Activated gamma-delta T cell treated with anti-CD3 and anti-CD28 coated beads, Interleukin-2, amount 50 U/mL, for 16 hours (primary cell): ENCODE measurements around the gene STARD8.

Experiments
- DNase-seq: peaks from one replicate; pipeline ENCODE4 v3.0.0-alpha.2; 2020; ENCODE audit warnings: low read depth

STARD8 gene

DNA sequence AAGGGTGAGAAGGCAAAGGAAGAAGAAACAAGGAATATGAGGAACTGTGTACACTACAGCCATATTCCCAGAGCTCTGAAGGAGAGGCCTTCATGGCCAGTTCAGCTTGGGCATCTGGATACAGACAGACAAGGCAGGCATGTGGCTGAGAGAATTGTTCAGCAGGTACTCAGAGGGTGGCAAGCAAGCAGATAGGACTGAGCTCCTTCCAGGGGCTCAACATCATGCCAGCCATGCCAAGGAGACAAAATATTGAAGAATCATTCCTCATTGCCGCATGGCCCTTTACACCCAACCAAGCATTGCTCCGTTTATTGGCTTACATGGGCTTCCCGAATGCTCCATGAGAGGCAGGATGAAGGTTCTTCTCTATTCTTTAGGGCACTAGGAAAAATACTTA lies 102.8 kb downstream of the STARD8 start:
- no peak for DNase-seq

DNA sequence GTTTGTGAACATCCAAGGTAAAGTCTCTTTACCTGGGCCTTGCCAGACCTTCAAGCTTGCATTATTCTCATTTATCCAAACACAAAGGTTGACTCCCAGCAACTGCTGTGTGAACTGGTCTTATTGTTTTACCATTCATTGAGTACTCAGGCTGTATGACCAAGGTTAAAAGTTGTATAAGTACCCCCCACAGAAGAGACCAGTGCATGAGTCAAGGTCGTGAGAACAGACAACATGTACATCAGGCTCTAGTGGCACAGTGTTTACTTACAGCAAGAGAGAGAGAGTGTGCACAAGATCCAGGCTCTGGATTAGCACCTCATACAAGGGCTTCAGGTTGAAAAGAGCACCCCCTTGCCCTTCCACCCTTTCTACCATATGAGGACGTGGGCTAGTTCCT lies 103.9 kb downstream of the STARD8 start:
- DNase-seq: no peak

DNA sequence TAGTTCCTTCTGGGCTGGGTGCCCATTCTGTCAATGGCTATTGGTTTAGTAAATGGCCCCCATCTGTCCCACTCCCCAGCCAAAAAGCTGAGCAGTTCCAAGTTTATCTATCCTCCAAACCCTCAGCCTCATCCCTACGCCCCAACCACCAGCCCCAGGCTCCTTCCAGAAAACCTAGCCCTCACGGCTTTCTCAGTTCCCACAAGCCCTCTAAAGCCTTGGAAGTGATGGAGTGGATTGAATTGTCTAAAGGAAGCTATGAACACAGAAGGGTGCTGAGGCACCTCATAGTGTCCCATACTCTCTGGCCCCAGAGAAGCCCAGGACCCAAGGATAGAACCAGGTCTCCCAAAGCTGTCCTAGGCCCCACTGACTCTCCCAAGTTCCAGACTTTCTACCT lies 105.8 kb downstream of the STARD8 start:
- DNase-seq: no peak

DNA sequence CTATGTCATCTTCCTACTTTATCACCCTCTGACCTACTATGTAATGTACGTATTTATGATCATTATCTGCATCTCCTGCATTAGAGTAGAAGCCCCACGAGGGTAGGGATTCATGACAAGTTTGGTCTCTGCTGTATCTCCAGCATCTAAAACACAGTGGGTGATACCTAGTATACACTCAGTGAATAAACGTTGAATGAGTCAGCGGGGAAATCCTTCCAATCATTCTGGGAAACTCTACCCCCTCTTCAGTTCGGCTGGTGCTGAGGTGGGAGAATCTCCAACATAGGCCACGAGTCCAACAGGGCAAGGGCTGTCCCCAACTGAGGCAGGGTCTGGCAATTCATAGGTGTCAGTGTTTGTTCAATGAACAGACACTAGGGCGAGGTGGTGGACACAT lies 106.9 kb downstream of the STARD8 start:
- DNase-seq: no peak

DNA sequence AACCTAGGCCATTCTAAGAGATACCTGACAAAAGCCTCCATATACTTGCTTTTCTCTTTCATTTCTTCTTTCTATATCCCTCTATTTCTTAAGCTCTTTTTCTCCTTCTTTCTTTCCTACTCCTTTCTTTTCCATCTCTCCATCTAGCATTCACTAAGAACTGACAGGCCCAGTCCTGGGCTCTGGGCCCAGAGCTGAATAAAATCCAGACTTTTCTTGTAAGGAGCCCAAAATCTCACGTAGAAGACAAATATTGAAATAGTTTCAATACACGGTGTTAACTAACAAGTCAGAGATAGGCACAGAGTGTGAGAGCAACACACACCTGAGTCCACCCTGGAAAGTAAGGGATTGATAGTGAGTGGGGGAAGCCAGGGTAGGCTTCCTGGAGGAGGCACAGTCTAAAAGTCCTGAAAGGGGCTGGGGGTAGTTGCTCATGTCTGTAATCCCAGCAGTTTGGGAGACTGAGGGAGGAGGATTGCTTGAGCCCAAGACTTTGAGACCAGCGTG lies 108.2 kb downstream of the STARD8 start:
- DNase-seq: no peak

DNA sequence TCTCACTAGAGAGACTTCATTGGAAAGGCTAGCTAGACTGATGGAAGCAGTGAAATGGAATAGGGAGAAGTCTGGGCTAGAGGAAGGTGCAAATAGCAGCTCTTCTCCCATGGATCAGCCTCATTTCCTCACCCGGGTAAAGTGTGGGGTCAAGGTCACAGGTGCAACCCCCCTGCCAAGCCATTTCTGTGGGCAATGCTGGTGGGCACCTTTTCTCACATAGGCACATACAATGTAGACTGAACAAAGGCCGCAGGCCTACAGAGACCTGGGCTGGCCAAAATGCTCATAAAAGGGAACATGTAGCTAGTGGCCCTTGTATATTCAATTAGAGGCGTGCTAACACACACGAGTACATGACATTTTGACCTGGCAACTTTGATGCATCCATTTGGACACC lies 109.9 kb downstream of the STARD8 start:
- no peak for DNase-seq

DNA sequence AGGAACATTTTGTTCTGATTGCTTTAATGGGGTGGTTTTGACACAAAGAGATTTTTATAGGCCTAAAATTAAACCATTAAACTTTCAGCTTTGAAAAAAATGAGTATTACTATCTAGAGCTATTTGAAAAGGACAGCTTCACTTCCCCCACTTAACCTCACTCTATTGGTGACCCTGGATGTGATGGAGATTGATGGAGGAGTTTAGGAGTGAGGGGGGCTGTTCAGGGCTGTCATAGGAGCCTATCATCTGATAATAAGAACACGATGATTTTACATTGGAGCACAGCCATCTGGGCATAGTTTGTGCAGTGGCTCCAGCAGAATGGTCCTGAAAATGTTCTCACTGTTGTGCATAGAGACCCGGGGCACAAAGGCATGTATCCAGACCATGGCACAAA lies 110.3 kb downstream of the STARD8 start:
- no peak for DNase-seq

DNA sequence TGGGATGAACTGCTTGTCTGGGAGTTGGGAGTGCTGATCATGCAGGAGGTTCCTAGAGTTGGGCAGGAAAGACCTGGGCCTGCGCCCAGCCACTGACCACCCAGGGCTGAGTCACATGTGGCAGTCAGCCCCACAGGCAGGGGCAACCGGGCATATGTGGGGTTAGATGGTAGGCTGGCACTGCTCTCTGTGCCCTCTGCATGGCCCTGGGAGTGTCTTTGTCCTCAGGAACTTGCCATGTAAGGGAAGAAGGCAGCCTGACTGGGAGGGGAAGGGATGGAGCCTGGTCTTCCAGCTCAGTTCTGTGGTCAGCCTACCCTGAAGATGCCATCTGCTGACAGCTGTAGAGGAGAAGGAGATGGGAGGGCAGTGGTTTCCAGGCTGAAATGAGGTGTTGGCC lies 111.2 kb downstream of the STARD8 start:
- no peak for DNase-seq

DNA sequence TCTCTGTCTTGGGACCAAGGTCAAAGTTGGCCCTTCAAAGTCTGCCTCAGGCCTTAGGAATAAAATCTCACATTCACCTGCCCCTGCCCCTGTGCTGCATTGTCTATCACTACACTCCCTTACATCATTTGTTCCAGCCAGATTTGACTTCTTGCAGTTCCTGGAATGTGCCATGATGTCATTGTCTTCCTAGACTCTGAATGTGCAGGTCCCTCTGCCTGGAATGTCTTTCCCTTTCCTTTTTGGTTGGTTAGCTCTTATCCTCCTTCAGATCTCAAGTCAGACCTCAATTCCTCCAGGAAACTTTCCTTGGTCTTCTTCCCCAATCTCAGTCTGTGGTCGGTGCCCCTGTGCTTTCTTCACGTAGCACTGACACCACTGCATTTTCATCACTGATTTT lies 113.6 kb downstream of the STARD8 start:
- no peak for DNase-seq

DNA sequence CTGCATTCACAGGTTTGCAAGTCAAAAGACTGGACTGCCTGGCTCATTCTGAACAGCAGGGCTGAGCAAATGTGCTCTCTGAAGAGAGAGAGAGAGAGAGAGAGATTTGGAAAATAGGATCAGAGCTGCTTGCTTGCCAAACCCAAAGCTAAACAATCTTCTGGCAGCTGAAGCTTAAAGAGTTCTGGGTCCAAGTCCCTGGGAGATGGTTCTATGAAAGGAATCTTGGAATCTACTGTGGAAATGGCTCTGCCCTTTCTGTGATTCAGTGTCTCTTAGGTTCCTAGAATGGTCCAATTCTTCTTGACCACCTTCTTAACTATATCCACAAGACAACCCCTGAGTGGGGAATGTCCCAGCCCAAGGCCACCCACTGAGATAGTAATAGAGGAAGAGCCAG lies 115.3 kb downstream of the STARD8 start:
- no peak for DNase-seq

DNA sequence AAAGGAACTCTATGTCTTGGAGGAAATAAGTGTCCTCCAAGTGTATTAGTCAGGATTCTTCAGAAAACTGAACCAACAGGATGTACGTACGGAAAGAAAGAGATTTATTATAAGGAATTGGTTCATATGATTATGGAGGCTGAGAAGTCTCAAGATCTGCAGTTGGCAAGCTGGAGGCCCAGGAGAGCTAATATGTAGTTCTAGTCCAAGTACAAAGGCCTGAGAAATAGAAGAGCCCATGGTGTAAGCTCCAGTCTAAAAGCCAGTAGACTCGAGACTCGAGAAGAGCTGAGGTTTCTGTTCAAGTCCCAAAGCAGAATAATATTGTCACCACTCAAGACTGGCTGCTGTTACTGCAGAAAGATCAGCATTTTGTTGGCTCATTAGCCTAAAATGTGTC lies 116.0 kb downstream of the STARD8 start:
- DNase-seq: no peak
